ENCODE measurements around the gene SOX6.

The SOX6 gene

GRCh38 chr11:16136792-16137390, 219.5 kb downstream of the SOX6 start:
- Histone ChIP-seq H3K4me3 (ENCODE audit: low read length) (no peak overlapping the region), H3K4me2 (ENCODE audit: low read length) (no peak overlapping the region), H3K27me3 (ENCODE audit: control insufficient read depth, low read length) (no peaks in the 10 kb centered on the region), H3F3A (ENCODE audit: control insufficient read depth, insufficient read depth) (no peaks in the 10 kb centered on the region), H3K4me1 (ENCODE audit: control insufficient read depth, low read length) (no peaks in the 10 kb centered on the region), H3K79me2 (ENCODE audit: control insufficient read depth, low read length) (no peaks in the 10 kb centered on the region), H3K36me3 (ENCODE audit: control insufficient read depth, low read length) (no peaks in the 10 kb centered on the region), H4K20me1 (ENCODE audit: control insufficient read depth, insufficient read depth, low read depth, low read length) (no peaks in the 10 kb centered on the region), H3K9me3 (ENCODE audit: control insufficient read depth, insufficient read depth, low read length) (no peaks in the 10 kb centered on the region), H3K27ac (ENCODE audit: low read depth, low read length) (no peak overlapping the region), H3K9me2 (replicated peaks; ENCODE audit: control insufficient read depth, low read length) (no peaks in the 10 kb centered on the region)
- TF ChIP-seq, protein P1, sequence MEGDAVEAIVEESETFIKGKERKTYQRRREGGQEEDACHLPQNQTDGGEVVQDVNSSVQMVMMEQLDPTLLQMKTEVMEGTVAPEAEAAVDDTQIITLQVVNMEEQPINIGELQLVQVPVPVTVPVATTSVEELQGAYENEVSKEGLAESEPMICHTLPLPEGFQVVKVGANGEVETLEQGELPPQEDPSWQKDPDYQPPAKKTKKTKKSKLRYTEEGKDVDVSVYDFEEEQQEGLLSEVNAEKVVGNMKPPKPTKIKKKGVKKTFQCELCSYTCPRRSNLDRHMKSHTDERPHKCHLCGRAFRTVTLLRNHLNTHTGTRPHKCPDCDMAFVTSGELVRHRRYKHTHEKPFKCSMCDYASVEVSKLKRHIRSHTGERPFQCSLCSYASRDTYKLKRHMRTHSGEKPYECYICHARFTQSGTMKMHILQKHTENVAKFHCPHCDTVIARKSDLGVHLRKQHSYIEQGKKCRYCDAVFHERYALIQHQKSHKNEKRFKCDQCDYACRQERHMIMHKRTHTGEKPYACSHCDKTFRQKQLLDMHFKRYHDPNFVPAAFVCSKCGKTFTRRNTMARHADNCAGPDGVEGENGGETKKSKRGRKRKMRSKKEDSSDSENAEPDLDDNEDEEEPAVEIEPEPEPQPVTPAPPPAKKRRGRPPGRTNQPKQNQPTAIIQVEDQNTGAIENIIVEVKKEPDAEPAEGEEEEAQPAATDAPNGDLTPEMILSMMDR (IDR thresholded peaks at IDR 0.05; ENCODE audit: low read depth, low read length, poor library complexity, severe bottlenecking), result no peak
- TF ChIP-seq EZH2phosphoT487 (IDR thresholded peaks at IDR 0.05; ENCODE audit: borderline replicate concordance, low read length), result no peak

DNA sequence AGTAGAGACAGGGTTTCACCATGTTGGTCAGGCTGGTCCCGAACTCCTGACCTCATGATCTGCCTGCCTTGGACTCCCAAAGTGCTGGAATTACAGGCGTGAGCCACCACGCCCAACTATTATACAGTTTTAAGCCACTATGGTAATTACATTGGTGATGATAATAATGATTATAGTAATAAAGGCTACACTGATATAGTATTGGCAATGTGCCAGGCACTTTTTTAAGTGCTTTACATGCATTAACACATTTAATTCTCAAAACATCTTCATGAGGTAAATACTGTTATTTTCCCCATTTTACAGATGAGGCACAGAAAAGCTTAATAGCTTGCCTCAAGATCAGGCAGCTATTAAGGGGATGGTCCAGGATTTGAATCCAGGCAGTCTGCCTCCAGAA, 222.5 kb downstream of the SOX6 start:
- H3K9me2 ChIP-seq (replicated peaks; ENCODE audit: control insufficient read depth, low read length), result no peaks in the 10 kb centered on the region
- no peaks in the 10 kb centered on the region for H4K20me1 ChIP-seq (ENCODE audit: control insufficient read depth, insufficient read depth, low read depth, low read length)
- no peak for TF ChIP-seq EZH2phosphoT487 (IDR thresholded peaks at IDR 0.05; ENCODE audit: borderline replicate concordance, low read length)
- TF ChIP-seq, protein P1 (IDR thresholded peaks at IDR 0.05; ENCODE audit: low read depth, low read length, poor library complexity, severe bottlenecking), result no peak
- no peak overlapping the region for H3K4me3 ChIP-seq (ENCODE audit: low read length)
- H3K27ac ChIP-seq (ENCODE audit: low read depth, low read length), result no peak overlapping the region
- no peak overlapping the region for H3K4me2 ChIP-seq (ENCODE audit: low read length)
- no peaks in the 10 kb centered on the region for H3F3A ChIP-seq (ENCODE audit: control insufficient read depth, insufficient read depth)
- no peaks in the 10 kb centered on the region for H3K36me3 ChIP-seq (ENCODE audit: control insufficient read depth, low read length)
- H3K79me2 ChIP-seq (ENCODE audit: control insufficient read depth, low read length), result no peaks in the 10 kb centered on the region
- no peaks in the 10 kb centered on the region for H3K4me1 ChIP-seq (ENCODE audit: control insufficient read depth, low read length)
- H3K27me3 ChIP-seq (ENCODE audit: control insufficient read depth, low read length), result no peaks in the 10 kb centered on the region
- H3K9me3 ChIP-seq (ENCODE audit: control insufficient read depth, insufficient read depth, low read length), result no peaks in the 10 kb centered on the region

DNA sequence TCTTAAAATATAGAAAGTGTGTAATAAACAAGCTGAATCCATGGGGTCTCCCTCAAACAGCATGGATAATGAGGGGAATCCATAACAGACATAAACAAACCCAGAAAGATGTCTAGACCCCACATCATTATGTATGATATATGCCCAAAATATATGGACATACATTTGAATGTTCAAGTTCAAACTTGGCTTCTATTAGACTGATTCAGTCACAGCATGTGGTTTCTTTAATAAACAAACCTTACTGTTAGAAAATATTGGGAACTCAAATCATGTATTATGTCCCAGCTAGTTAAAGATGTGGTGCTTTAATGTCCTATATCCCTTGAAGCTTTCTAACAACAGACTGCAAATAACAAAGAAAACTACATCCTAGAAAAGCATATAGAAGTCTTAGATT, 228.6 kb downstream of the SOX6 start:
- no peaks in the 10 kb centered on the region for H3K9me2 ChIP-seq (replicated peaks; ENCODE audit: control insufficient read depth, low read length)
- no peaks in the 10 kb centered on the region for H3F3A ChIP-seq (ENCODE audit: control insufficient read depth, insufficient read depth)
- no peak overlapping the region for H3K4me3 ChIP-seq (ENCODE audit: low read length)
- no peak overlapping the region for H3K4me2 ChIP-seq (ENCODE audit: low read length)
- H3K4me1 ChIP-seq (ENCODE audit: control insufficient read depth, low read length), result no peaks in the 10 kb centered on the region
- H3K36me3 ChIP-seq (ENCODE audit: control insufficient read depth, low read length), result no peaks in the 10 kb centered on the region
- no peaks in the 10 kb centered on the region for H3K79me2 ChIP-seq (ENCODE audit: control insufficient read depth, low read length)
- no peaks in the 10 kb centered on the region for H4K20me1 ChIP-seq (ENCODE audit: control insufficient read depth, insufficient read depth, low read depth, low read length)
- H3K27me3 ChIP-seq (ENCODE audit: control insufficient read depth, low read length), result no peaks in the 10 kb centered on the region
- TF ChIP-seq, protein P1 (IDR thresholded peaks at IDR 0.05; ENCODE audit: low read depth, low read length, poor library complexity, severe bottlenecking), result no peak
- TF ChIP-seq EZH2phosphoT487 (IDR thresholded peaks at IDR 0.05; ENCODE audit: borderline replicate concordance, low read length), result no peak
- no peak overlapping the region for H3K27ac ChIP-seq (ENCODE audit: low read depth, low read length)
- H3K9me3 ChIP-seq (ENCODE audit: control insufficient read depth, insufficient read depth, low read length), result no peaks in the 10 kb centered on the region
